Right lobe of liver (tissue), 6 donors: ENCODE data around the gene HCN4. TPM values are rescaled to one million over a fixed set of nuclear protein-coding genes. Genes with fewer than 3 reads are reported as not detected.
"Not testable (repeated sequence)": the region's sequence is repeated elsewhere in the genome, so short reads cannot be mapped to it uniquely, and the experiment has no call there.

Experiments used
- ATAC-seq, 4 donors: fragments of 200-7000 bp; cut with Tn5 transposase; one replicate each; pipeline ENCODE4 v1.9.1; 2020; ENCODE audit warnings: mild to moderate bottlenecking in 4 of 4, moderate library complexity in 4 of 4
- DNase-seq, 3 donors: peaks; one replicate each; pipeline ENCODE4 v3.0.0-alpha.2; 2020
- H3K27ac ChIP-seq, 3 donors: fragments of 200-600 bp; one replicate each; pipeline ENCODE4 v1.8.0; 2022
- H3K27me3 ChIP-seq, 2 donors: fragments of 200-600 bp; one replicate each; pipeline ENCODE4 v1.8.0; 2022
- H3K36me3 ChIP-seq, 4 donors: fragments of 200-600 bp; sonication (generic) in 1 of 4; one replicate each; pipeline versions ENCODE4 v1.5.1 to v1.8.0; 2017 to 2022; ENCODE audit warnings: control low read depth in 1 of 4
- H3K4me1 ChIP-seq, 4 donors: fragments of 200-600 bp; sonication (generic) in 1 of 4; one replicate each; pipeline versions ENCODE4 v1.5.1 to v1.8.0; 2017 to 2022; ENCODE audit warnings: control low read depth in 1 of 4
- H3K4me3 ChIP-seq, 3 donors: fragments of 200-600 bp; one replicate each; pipeline ENCODE4 v1.8.0; 2022
- H3K9me3 ChIP-seq, 4 donors: fragments of 200-600 bp; sonication (generic) in 1 of 4; one replicate each; pipeline versions ENCODE4 v1.5.1 to v1.8.0; 2017 to 2022; ENCODE audit warnings: control low read depth in 1 of 4
- CTCF ChIP-seq, 4 donors: fragments of 200-600 bp in 3 of 4; fragments of 450-650 bp in 1 of 4; IDR thresholded peaks; one replicate each; pipeline versions ENCODE4 v1.5.1 to v1.8.0; 2016 to 2022; ENCODE audit warnings: antibody characterized with exemption in 4 of 4, mild to moderate bottlenecking in 2 of 4
- POLR2A ChIP-seq: fragments of 450-650 bp; IDR thresholded peaks from one replicate; pipeline ENCODE4 v1.6.1; 2017; ENCODE audit warnings: antibody characterized with exemption, mild to moderate bottlenecking
- WGBS: methylation state at CpG from one replicate; pipeline ENCODE4 v1.1.6; 2018; ENCODE audit warnings: low coverage, low lambda C conversion rate; ENCODE audit not compliant: insufficient coverage; ENCODE audit errors: missing lambda C conversion rate; 5-methylcytosine and 5-hydroxymethylcytosine counted together
- intact Hi-C, 2 donors: fragments of 100-400 bp; cut with DNase I; formaldehyde crosslinking; loops; one replicate each; pipeline versions ENCODE4 v1.11.2 to v1.14.1; 2022
- long read RNA-seq: library from polyadenylated mRNA; unstranded; transcript quantifications from one replicate; pipeline ENCODE4 v2.0.0, GENCODE V29; 2019
- total RNA-seq, 6 experiments: library from RNA; depleted of rRNA in 2 of 6; stranded (reverse); fragments of >200 nt in 2 of 6; fragmentation: NEBNext Ultra II Directional in 3 of 6; extraction: Animal tissue kit (Norgen Biotek cat#: 25700) in 3 of 6; gene quantifications; one replicate each; pipeline versions ENCODE4 v1.1.0 to v1.2.4, GENCODE V29; 2016 to 2023
- donor health status: DM: no; HTN: yes; CAD: no.
- donor health status: DM: no; HTN: no; CAD: no.
- donor health status: DM: no; HTN: no; CAD: no.
- donor health status: DM: no; HTN: yes; CAD: no.
- donor health status: DM: no; HTN: yes; CAD: no.

Gene HCN4
- under 1 TPM in 1 of 6 experiments, not detected in 5; 0.06 TPM for total RNA-seq
- long read RNA-seq, result 0 reads

GRCh38 chr15:73368301-73369136 is at the start of gene HCN4:
TSS of gene HCN4 (minus strand) at chr15:73368958. CDS start at chr15:73368270, 688 bp downstream.
- peaks cover 0 to 32% of the 10 kb centered on the region in 2 donors for H3K27me3 ChIP-seq

GRCh38 chr15:73414876-73415275 is 46.1 kb upstream of the HCN4 start:
- TF ChIP-seq CTCF (IDR thresholded peaks at IDR 0.05) (no peak), POLR2A (no peak)
- ATAC-seq, result no peak
- WGBS, result 46% methylated on average over 2 of the region's 3 CpGs
- H3K4me3 ChIP-seq, result no peak overlapping the region
- no peak for DNase-seq
- no peaks in the 10 kb centered on the region for H3K4me1 ChIP-seq
- no peak overlapping the region for H3K27ac ChIP-seq
- intact Hi-C loops, result no loop called here
- H3K9me3 ChIP-seq, result no peaks in the 10 kb centered on the region
- H3K27me3 ChIP-seq, result no peaks in the 10 kb centered on the region
- H3K36me3 ChIP-seq, result no peaks in the 10 kb centered on the region

More at GRCh38 chr15:73368301-73369136, at the start of gene HCN4:
- WGBS, result 0% methylated on average over 1 of the region's 109 CpGs
- Histone ChIP-seq H3K36me3 (no peaks in the 10 kb centered on the region), H3K4me1 (no peaks in the 10 kb centered on the region), H3K4me3 (peak within 1 kb of the TSS in 1 of 3 donors; percentile 35), H3K27ac (no peak within 1 kb of the TSS), H3K9me3 (no peaks in the 10 kb centered on the region)
- intact Hi-C loops, result no loop called here
- TF ChIP-seq CTCF (IDR thresholded peaks at IDR 0.05) (no peak), POLR2A (no peak)
- no peak for DNase-seq
- ATAC-seq, result no peak

GRCh38 chr15:73403171-73403570 is 34.4 kb upstream of the HCN4 start:
- Histone ChIP-seq H3K4me1 (no peaks in the 10 kb centered on the region), H3K27ac (no peak overlapping the region), H3K9me3 (no peaks in the 10 kb centered on the region), H3K36me3 (no peaks in the 10 kb centered on the region), H3K27me3 (no peaks in the 10 kb centered on the region), H3K4me3 (no peak overlapping the region)
- ATAC-seq (no peak), DNase-seq (no peak)
- intact Hi-C loops, result no loop called here
- TF ChIP-seq POLR2A (no peak), CTCF (IDR thresholded peaks at IDR 0.05) (no peak)

GRCh38 chr15:73400222-73400621 is 31.5 kb upstream of the HCN4 start:
- H3K9me3 ChIP-seq, DNase-seq, H3K36me3 ChIP-seq, H3K4me1 ChIP-seq, ATAC-seq, H3K27me3 ChIP-seq, H3K27ac ChIP-seq, H3K4me3 ChIP-seq, intact Hi-C loops: not testable (repeated sequence)
- WGBS, result 61% methylated on average over 5 of the region's 6 CpGs

GRCh38 chr15:73398861-73399260 is 30.1 kb upstream of the HCN4 start:
- Histone ChIP-seq H3K36me3 (no peaks in the 10 kb centered on the region), H3K9me3 (no peaks in the 10 kb centered on the region), H3K4me1 (no peaks in the 10 kb centered on the region), H3K27me3 (no peaks in the 10 kb centered on the region), H3K4me3 (no peak overlapping the region), H3K27ac (no peak overlapping the region)
- TF ChIP-seq POLR2A (no peak), CTCF (IDR thresholded peaks at IDR 0.05) (no peak)
- intact Hi-C loops, result no loop called here
- DNase-seq (no peak), ATAC-seq (no peak)
- WGBS, result 44% methylated on average over 2 of the region's 4 CpGs
